AG04450 (cell line): ENCODE data around the gene BRWD1. TPM values are rescaled to one million over a fixed set of nuclear protein-coding genes. Genes with fewer than 3 reads are reported as not detected.

Experiments used
- CTCF ChIA-PET: fragments of 300-600, 350-600 bp; formaldehyde crosslinking; extraction: SDS; loops from one replicate; lab custom pipeline; 2022; ENCODE audit warnings: antibody characterized with exemption, inconsistent platforms; lab: Charles Lee
- POLR2A ChIA-PET: fragments of 350-600 bp; formaldehyde crosslinking; extraction: SDS; loops from one replicate; lab custom pipeline; 2021; ENCODE audit warnings: antibody characterized with exemption, inconsistent platforms; lab: Yijun Ruan, JAX
- DNase-seq: peaks from one replicate; pipeline ENCODE4 v3.0.0-alpha.2; 2011; ENCODE audit warnings: low read depth, low spot score
- H3K27ac ChIP-seq: one replicate; pipeline ENCODE4 v1.5.1; 2012; ENCODE audit warnings: low read depth, low read length, control low read depth
- H3K27me3 ChIP-seq: one replicate; pipeline ENCODE4 v1.6.0; 2012; ENCODE audit warnings: low read length; ENCODE audit not compliant: control insufficient read depth, insufficient read depth
- H3K4me3 ChIP-seq: 2 replicates; pipeline ENCODE4 v1.5.1; 2011; ENCODE audit warnings: mild to moderate bottlenecking, low read depth, low read length, control low read depth
- H3K9me3 ChIP-seq: 2 replicates; pipeline ENCODE4 v1.5.1; 2012; ENCODE audit warnings: low read length; ENCODE audit not compliant: control insufficient read depth, insufficient read depth
- polyA plus RNA-seq: library from polyadenylated mRNA; depleted of rRNA; stranded (reverse); fragments of >200 nt; gene quantifications from 2 replicates; pipeline ENCODE4 v1.2.3, GENCODE V29; 2011
- TF ChIP-seq, protein P1 (sequence below): IDR thresholded peaks from 2 replicates; pipeline ENCODE4 v1.5.1; 2011; ENCODE audit warnings: low read depth, low read length, control low read depth, inconsistent platforms

Gene BRWD1
- polyA plus RNA-seq, 1 experiment: 19.7 TPM

DNA sequence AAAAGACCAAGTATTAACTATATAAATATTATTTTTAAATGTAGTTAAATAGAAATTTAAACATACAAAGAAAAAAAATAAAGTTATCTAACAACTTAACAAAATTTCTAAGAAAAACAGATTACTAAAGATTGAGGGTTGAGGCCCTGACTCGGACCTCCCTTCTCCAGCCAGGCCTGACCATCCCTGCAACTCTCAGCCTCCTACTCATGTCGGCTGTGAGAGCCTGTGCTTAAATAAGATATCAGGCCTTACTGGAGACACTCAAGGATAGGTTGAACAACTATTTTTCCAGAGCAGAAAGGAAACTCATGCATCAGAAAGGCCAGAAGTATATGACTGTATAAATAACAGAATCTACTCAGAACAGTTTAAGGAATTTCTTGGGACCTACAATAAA is 97.1 kb downstream of the BRWD1 start:
- H3K9me3 ChIP-seq: no peaks in the 10 kb centered on the region
- ChIA-PET CTCF (no interaction called here), POLR2A (no interaction called here)
- no peaks in the 10 kb centered on the region for H3K27me3 ChIP-seq
- H3K4me3 ChIP-seq: no peak overlapping the region
- TF ChIP-seq, protein P1, sequence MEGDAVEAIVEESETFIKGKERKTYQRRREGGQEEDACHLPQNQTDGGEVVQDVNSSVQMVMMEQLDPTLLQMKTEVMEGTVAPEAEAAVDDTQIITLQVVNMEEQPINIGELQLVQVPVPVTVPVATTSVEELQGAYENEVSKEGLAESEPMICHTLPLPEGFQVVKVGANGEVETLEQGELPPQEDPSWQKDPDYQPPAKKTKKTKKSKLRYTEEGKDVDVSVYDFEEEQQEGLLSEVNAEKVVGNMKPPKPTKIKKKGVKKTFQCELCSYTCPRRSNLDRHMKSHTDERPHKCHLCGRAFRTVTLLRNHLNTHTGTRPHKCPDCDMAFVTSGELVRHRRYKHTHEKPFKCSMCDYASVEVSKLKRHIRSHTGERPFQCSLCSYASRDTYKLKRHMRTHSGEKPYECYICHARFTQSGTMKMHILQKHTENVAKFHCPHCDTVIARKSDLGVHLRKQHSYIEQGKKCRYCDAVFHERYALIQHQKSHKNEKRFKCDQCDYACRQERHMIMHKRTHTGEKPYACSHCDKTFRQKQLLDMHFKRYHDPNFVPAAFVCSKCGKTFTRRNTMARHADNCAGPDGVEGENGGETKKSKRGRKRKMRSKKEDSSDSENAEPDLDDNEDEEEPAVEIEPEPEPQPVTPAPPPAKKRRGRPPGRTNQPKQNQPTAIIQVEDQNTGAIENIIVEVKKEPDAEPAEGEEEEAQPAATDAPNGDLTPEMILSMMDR: no peak
- H3K27ac ChIP-seq: no peak overlapping the region
- DNase-seq: no peak

DNA sequence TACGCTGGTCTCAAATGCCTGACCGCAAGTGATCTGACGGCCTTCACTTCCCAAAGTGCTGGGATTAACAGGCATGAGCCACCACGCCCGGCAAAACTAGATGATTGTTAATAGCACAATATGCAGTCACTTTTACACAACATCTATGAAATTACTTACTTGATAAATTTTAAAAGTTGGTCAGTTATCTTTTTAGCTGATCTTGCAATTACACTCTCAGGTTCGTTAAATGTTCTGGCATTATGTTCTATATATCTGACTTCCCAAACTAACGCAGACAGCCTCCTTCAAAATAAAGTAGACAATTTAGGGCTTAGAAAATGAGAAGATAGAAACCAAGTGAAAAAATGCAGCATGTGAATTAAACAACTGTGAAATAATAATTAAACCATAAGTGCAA is 98.4 kb downstream of the BRWD1 start:
- no peaks in the 10 kb centered on the region for H3K9me3 ChIP-seq
- no peak for DNase-seq
- no peak overlapping the region for H3K27ac ChIP-seq
- POLR2A ChIA-PET: no interaction called here
- no peaks in the 10 kb centered on the region for H3K27me3 ChIP-seq
- CTCF ChIA-PET: no interaction called here
- TF ChIP-seq, protein P1: no peak
- no peak overlapping the region for H3K4me3 ChIP-seq

DNA sequence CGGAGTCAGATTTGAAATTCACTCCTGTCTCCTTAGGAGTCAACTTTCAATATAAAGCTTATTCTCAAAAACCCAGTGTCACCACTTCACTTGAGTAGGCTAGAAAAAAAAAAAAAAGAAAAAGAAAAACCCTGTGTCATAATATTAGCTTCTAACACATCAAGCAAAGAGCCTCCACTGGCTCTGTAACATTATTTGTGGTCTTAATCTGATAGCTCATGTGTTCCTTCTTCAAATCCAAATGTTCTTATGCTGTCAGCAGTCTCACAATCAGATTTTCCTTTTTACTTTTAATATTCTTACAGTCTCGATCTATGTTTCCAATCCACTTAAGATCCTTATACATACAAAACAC is 104.1 kb downstream of the BRWD1 start:
- ChIA-PET POLR2A (no interaction called here), CTCF (interaction anchor here (0.6 kb wide), 1 partner anchor 74 kb away, joined by 6 read pairs; no protein-coding TSS in a partner anchor)
- DNase-seq: no peak
- Histone ChIP-seq H3K9me3 (no peaks in the 10 kb centered on the region), H3K27ac (no peak overlapping the region), H3K27me3 (no peaks in the 10 kb centered on the region), H3K4me3 (no peak overlapping the region)
- TF ChIP-seq, protein P1: no peak

DNA sequence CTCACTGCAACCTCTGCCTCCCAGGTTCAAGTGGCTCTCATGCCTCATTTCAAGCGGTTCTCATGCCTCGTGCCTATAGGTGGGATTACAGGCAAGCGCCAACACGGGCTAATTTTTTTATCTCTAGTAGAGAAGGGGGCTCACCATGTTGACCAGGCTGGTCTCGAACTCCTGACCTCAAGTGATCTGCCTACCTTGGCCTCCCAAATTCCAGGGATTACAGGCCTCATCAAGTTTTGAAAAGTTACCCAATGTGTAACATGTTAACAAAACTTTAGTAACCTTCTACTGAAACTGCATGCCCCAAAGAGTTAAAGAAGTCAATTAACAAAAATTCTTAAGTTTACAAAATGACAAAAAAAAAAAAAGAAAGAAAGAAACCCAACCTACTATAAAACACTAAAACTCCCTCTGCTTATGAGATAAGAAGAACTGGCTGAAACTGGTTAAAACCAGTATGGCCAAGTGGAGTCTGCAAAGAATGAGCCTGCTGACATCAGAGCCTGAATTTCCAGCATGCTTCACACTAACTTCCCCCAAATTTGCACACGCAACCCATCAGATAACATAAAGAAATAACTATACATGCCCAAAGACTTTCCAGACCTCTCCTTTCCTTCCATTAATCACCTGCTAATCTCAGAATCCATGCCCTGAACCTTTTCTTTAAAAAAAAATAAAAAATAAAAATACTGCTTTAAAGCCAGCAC is 104.7 kb downstream of the BRWD1 start:
- TF ChIP-seq, protein P1: no peak
- CTCF ChIA-PET: interaction anchor here (0.6 kb wide), 1 partner anchor 74 kb away, joined by 6 read pairs; no protein-coding TSS in a partner anchor
- Histone ChIP-seq H3K9me3 (no peaks in the 10 kb centered on the region), H3K27me3 (no peaks in the 10 kb centered on the region), H3K4me3 (no peak overlapping the region), H3K27ac (no peak overlapping the region)
- POLR2A ChIA-PET: no interaction called here
- no peak for DNase-seq

DNA sequence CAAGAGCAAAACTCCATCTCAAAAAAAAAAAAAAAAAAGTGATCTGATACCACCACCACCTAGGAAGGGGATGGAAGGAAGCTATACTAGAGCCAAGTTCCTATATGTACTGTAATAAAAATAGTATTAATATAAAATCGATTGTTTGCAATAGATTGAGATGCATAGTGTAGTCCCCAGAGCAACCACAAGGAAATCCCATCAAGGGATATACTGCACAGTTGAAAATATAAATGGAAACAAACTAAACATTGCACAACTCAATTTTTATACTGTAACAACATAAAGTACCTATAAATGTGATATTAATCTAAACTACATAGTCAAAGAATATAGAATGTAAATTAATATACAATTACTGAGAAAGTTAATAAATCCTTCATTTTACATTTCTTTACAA is 109.3 kb downstream of the BRWD1 start:
- Histone ChIP-seq H3K4me3 (no peak overlapping the region), H3K9me3 (no peaks in the 10 kb centered on the region), H3K27me3 (no peaks in the 10 kb centered on the region), H3K27ac (no peak overlapping the region)
- ChIA-PET CTCF (interaction anchor here (0.6 kb wide), 1 partner anchor 197 kb away, joined by 3 read pairs; no protein-coding TSS in a partner anchor), POLR2A (no interaction called here)
- TF ChIP-seq, protein P1: peak; percentile 46
- DNase-seq: no peak
